Chondrocyte (in vitro differentiated cells): ENCODE data around the gene ARHGDIB. TPM values are rescaled to one million over a fixed set of nuclear protein-coding genes. Genes with fewer than 3 reads are reported as not detected.

ENCODE experiments used
- DNase-seq: peaks from one replicate; pipeline ENCODE4 v3.0.0; 2021; ENCODE audit warnings: mixed read lengths, low spot score
- H3K27ac Mint-ChIP-seq: one replicate; pipeline ENCODE4 v1.8.0; 2021; ENCODE audit warnings: mild to moderate bottlenecking, moderate library complexity, mixed read lengths; ENCODE audit not compliant: unreplicated experiment
- H3K27me3 Mint-ChIP-seq: 2 replicates; pipeline ENCODE4 v1.8.0; 2021; ENCODE audit warnings: low read depth, mixed read lengths
- H3K36me3 Mint-ChIP-seq: 2 replicates; pipeline ENCODE4 v1.8.0; 2021; ENCODE audit warnings: low read depth, mixed read lengths
- H3K4me1 Mint-ChIP-seq: 2 replicates; pipeline ENCODE4 v1.8.0; 2021; ENCODE audit warnings: low read depth, mild to moderate bottlenecking, mixed read lengths
- H3K4me3 Mint-ChIP-seq: one replicate; pipeline ENCODE4 v1.8.0; 2021; ENCODE audit warnings: mild to moderate bottlenecking, moderate library complexity, mixed read lengths; ENCODE audit not compliant: unreplicated experiment
- H3K9me3 Mint-ChIP-seq: 2 replicates; pipeline ENCODE4 v1.8.0; 2021; ENCODE audit warnings: low read depth, mixed read lengths
- CTCF ChIP-seq: fragments of 200-600 bp; sonication (generic); IDR thresholded peaks from 2 replicates; pipeline ENCODE4 v1.5.0; 2021; ENCODE audit warnings: antibody characterized with exemption, mild to moderate bottlenecking, moderate library complexity
- total RNA-seq: library from RNA; stranded (reverse); gene quantifications from 3 replicates; pipeline ENCODE4 v1.2.1, GENCODE V29; 2021

The ARHGDIB gene
- total RNA-seq, 1 donor from 2014 or later = 5.2 TPM

GRCh38 chr12:14968478-14968877, 7.1 kb upstream of the ARHGDIB start:
- TF ChIP-seq CTCF = no peak
- DNase-seq = no peak
- H3K36me3 Mint-ChIP-seq = no peaks in the 10 kb centered on the region
- H3K27me3 Mint-ChIP-seq = no peaks in the 10 kb centered on the region
- no peak overlapping the region for H3K4me3 Mint-ChIP-seq
- H3K4me1 Mint-ChIP-seq = peaks cover 11% of the 10 kb centered on the region
- H3K9me3 Mint-ChIP-seq = peaks cover 4% of the 10 kb centered on the region
- no peak overlapping the region for H3K27ac Mint-ChIP-seq

DNA sequence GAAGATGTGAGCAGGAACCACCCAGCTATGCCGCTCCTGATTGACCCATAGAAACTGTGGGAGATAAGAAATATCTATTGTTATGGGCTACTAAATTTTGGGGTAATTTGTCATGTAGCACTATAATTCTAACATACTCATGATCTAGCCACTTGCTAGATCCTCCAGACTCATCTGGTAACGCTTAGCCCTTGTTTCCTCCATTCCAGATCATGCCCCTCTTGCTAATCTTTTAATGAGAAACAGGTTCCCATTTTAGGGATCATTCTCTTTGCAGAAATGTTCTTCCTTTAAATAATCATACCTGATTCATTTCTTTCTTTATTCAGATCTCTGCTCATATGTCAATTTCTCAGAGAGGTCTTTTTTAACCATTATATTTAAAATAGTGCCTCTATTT, 3.8 kb upstream of the ARHGDIB start:
- H3K4me3 Mint-ChIP-seq = no peak overlapping the region
- H3K27ac Mint-ChIP-seq = no peak overlapping the region
- peaks cover 4% of the 10 kb centered on the region for H3K9me3 Mint-ChIP-seq
- H3K27me3 Mint-ChIP-seq = no peaks in the 10 kb centered on the region
- DNase-seq = no peak
- no peaks in the 10 kb centered on the region for H3K36me3 Mint-ChIP-seq
- peaks cover 17% of the 10 kb centered on the region for H3K4me1 Mint-ChIP-seq
- no peak for TF ChIP-seq CTCF

- Mint-ChIP-seq H3K9me3 (no peaks in the 10 kb centered on the region), H3K4me1 (peaks cover 26% of the 10 kb centered on the region), H3K27ac (no peak overlapping the region), H3K36me3 (no peaks in the 10 kb centered on the region), H3K27me3 (no peaks in the 10 kb centered on the region), H3K4me3 (no peak overlapping the region)
- TF ChIP-seq CTCF = no peak
- no peak for DNase-seq
Observed at GRCh38 chr12:14964406-14964805, 3.0 kb upstream of the ARHGDIB start.

DNA sequence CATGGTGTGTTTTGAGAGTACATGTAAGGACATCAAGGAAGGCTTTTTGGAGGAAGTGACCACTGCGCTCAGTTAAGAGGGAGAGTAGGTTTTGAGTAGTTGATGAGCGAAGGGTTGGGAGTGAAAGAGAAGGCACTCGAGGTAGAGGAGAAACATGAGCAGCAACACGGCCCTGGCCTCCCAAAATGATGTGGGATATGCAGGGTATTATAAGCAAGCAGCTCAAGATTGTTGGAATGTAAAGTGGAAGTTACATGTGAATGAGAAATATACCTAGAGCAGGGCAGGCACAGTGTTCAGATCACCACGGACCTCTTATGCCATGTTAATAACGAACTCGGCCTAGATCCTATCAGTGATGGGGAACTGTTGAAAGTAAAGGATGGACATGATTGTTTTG, 2.1 kb upstream of the ARHGDIB start:
- no peak overlapping the region for H3K4me3 Mint-ChIP-seq
- no peak for TF ChIP-seq CTCF
- no peaks in the 10 kb centered on the region for H3K27me3 Mint-ChIP-seq
- no peak overlapping the region for H3K27ac Mint-ChIP-seq
- no peaks in the 10 kb centered on the region for H3K36me3 Mint-ChIP-seq
- no peak for DNase-seq
- H3K4me1 Mint-ChIP-seq = peaks cover 32% of the 10 kb centered on the region
- H3K9me3 Mint-ChIP-seq = no peaks in the 10 kb centered on the region

- Mint-ChIP-seq H3K9me3 (no peaks in the 10 kb centered on the region), H3K4me1 (peaks cover 35% of the 10 kb centered on the region), H3K27me3 (no peaks in the 10 kb centered on the region), H3K36me3 (no peaks in the 10 kb centered on the region), H3K4me3 (no peak overlapping the region), H3K27ac (no peak overlapping the region)
- no peak for TF ChIP-seq CTCF
- no peak for DNase-seq
Observed at GRCh38 chr12:14962797-14963196, 1.4 kb upstream of the ARHGDIB start.
